ENCODE measurements around the gene DNAJB12.
"Not testable (repeated sequence)": the region's sequence is repeated elsewhere in the genome, so short reads cannot be mapped to it uniquely, and the experiment has no call there.

DNAJB12 gene

GRCh38 chr10:72353965-72354355, 759 bp downstream of the DNAJB12 start:
- DNase-seq (ENCODE audit: low read depth, low spot score): peak; percentile 53

- peak; percentile 54 for DNase-seq (ENCODE audit: low read depth, low spot score)
Measured at GRCh38 chr10:72353028-72353964, 1.4 kb downstream of the DNAJB12 start.

- no peak for DNase-seq (ENCODE audit: low read depth, low spot score)
Measured at GRCh38 chr10:72351479-72351878, 3.2 kb downstream of the DNAJB12 start.

- DNase-seq (ENCODE audit: low read depth, low spot score): no peak
Measured at GRCh38 chr10:72349438-72349837, 5.3 kb downstream of the DNAJB12 start.

- DNase-seq (ENCODE audit: low read depth, low spot score): no peak
Measured at GRCh38 chr10:72348282-72348681, 6.4 kb downstream of the DNAJB12 start.

GRCh38 chr10:72346117-72346516, 8.6 kb downstream of the DNAJB12 start:
- not testable (repeated sequence) for DNase-seq (ENCODE audit: low read depth, low spot score)

GRCh38 chr10:72344932-72345331, 9.8 kb downstream of the DNAJB12 start:
- DNase-seq (ENCODE audit: low read depth, low spot score): no peak

GRCh38 chr10:72342911-72343310, 11.8 kb downstream of the DNAJB12 start:
- no peak for DNase-seq (ENCODE audit: low read depth, low spot score)

GRCh38 chr10:72340510-72341261, 14.0 kb downstream of the DNAJB12 start:
- DNase-seq (ENCODE audit: low read depth, low spot score): peak; percentile 82

- no peak for DNase-seq (ENCODE audit: low read depth, low spot score)
Measured at GRCh38 chr10:72338180-72338579, 16.5 kb downstream of the DNAJB12 start.

- DNase-seq (ENCODE audit: low read depth, low spot score): no peak
Measured at GRCh38 chr10:72337722-72338121, 17.0 kb downstream of the DNAJB12 start.

GRCh38 chr10:72337039-72337629, 17.6 kb downstream of the DNAJB12 start:
- DNase-seq (ENCODE audit: low read depth, low spot score): peak; percentile 75

GRCh38 chr10:72336259-72337038, 18.3 kb downstream of the DNAJB12 start:
- no peak for DNase-seq (ENCODE audit: low read depth, low spot score)

- no peak for DNase-seq (ENCODE audit: low read depth, low spot score)
Measured at GRCh38 chr10:72335394-72336258, 19.1 kb downstream of the DNAJB12 start.

- DNase-seq (ENCODE audit: low read depth, low spot score): no peak
Measured at GRCh38 chr10:72334825-72335393, 19.8 kb downstream of the DNAJB12 start.

- DNase-seq (ENCODE audit: low read depth, low spot score): peak; percentile 84
Measured at GRCh38 chr10:72334196-72334824, 20.4 kb downstream of the DNAJB12 start.

- no peak for DNase-seq (ENCODE audit: low read depth, low spot score)
Measured at GRCh38 chr10:72333112-72334015, 21.4 kb downstream of the DNAJB12 start.

GRCh38 chr10:72332423-72333111, 22.2 kb downstream of the DNAJB12 start:
- no peak for DNase-seq (ENCODE audit: low read depth, low spot score)
